GM12892 (cell line): ENCODE results near the gene SLC25A25.

Source experiments
- POLR2AphosphoS5 ChIP-seq: IDR thresholded peaks from 2 replicates; pipeline ENCODE4 v1.6.1; 2011; ENCODE audit warnings: low read depth, low read length, control low read depth
- TAF1 ChIP-seq: IDR thresholded peaks from 2 replicates; pipeline ENCODE4 v1.6.1; 2011; ENCODE audit warnings: low read depth, mild to moderate bottlenecking, control low read depth, low read length, borderline replicate concordance

- no peak for TF ChIP-seq POLR2AphosphoS5
- TF ChIP-seq TAF1 = no peak
These were observed 54.8 kb downstream of the SLC25A25 start for GRCh38 chr9:128122809-128123175.
